HG02981 (cell line): ENCODE measurements around the gene PITRM1.
"Not testable (repeated sequence)": the region's sequence is repeated elsewhere in the genome, so short reads cannot be mapped to it uniquely, and the experiment has no call there.

ENCODE experiments used
- ATAC-seq: cut with Tn5 transposase; IDR thresholded peaks from one replicate; pipeline ENCODE4 v1.9.1; 2021; ENCODE audit warnings: mild to moderate bottlenecking, moderate library complexity; ENCODE audit not compliant: unreplicated experiment

The PITRM1 gene

DNA sequence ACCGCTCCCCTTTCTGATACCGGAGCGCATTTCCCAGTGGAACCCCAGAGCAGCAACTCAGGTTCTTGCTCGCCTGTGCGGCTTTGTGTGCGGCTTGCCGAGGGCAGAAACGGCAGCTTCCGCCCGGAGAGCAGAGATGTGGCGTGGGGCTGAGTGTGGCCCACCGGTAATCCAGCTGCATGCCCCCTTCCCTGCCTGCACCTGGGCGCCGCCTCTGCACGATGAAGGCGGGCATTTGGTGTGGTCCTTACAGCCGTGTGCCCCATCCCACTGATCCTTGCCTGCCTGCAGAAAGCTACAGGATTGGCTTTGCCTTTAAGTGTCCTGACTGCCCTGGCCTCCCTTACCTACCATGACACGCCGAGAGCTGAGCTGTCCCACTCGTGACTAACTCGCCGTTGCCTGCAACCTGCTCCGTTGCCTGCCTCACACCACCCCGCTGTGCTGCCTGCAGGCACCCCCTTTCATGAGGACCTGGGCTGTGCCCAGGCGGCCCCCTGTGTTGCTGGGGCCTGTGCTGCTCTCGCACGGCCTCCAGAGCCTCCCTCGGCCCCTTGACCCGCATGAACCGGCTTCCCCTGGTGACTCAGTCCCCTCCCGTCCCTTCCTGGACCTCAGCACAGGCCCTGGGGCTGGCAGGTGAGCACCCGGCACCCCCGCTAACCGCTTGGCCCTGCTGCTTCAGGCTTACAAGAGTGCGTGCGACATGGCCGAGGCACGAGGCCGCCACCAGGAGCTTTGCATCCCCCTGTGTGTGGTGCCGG is 48.0 kb downstream of the PITRM1 start:
- ATAC-seq, result no peak

DNA sequence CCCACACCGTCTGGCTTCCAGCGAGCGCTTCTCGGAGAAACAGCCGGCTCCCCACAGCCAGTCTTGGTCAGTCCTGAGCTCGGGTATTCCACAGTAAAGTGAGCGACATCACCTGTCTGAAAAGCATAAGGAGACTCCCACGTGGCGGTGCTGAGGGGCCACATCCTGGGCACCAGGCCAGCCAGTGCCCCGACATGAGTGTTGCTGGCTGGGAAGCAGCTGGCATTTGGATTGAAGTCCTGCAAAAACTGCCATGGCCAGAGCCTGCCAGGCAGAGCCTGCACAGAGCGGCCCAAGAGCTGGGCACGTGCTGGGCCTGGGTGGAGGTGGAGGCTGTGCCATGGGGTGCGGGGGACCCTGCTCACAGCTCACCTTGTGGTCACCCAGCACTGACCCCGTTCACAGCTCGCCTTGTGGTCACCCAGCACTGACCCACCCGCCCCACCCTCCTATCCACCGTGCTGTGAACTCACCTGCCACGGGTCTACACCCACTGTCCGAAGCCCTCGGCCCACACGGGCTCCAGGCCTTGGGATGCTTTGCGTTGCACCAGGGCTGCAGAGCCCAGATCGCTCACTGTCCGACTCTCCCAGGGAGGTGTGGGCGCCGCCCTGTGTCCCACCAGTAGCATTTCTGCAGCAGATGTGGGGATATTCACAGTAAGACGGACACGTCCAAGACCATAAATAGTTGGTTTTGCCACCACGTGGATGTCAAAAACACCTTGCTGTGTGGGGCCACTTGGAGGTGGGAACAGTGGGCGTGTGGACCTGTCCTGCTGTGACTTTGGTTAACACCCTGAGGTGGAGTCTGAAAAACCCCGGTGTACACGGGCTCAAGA is 48.8 kb downstream of the PITRM1 start:
- no peak for ATAC-seq

DNA sequence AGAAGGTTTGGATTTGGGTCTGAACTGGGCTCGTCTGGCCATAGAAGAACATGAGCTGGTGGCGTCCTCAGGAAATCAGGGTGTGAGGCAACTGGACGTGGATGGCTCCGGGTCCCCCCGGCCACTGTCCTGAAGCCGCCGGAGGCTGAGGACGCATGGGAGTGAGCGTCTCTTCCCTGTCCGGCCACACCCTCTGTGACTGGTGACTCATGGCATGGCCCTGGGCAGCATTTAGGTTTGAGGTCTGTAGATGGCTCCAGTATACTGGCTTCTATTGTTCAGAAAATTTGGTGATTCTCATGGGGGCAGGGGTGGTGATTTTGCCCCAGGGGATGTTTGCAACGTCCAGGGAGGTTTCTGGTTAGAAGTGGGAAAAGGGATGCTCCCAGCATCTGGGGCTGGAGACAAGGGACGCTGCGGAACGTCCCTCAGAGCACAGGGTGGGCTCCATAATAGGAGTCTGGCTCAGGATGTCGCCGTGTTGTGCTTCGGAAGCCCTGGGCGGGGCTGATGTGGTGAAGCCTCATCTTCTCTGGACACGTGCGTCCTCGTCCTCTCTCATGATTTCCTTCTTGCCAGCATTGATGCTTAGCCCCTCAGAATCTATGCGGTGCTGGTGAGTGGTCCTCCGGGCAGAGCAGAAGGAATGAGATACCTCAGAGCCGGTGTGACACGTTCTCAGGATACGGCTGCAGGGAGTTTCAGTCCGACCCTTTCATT is 49.9 kb downstream of the PITRM1 start:
- no peak for ATAC-seq

DNA sequence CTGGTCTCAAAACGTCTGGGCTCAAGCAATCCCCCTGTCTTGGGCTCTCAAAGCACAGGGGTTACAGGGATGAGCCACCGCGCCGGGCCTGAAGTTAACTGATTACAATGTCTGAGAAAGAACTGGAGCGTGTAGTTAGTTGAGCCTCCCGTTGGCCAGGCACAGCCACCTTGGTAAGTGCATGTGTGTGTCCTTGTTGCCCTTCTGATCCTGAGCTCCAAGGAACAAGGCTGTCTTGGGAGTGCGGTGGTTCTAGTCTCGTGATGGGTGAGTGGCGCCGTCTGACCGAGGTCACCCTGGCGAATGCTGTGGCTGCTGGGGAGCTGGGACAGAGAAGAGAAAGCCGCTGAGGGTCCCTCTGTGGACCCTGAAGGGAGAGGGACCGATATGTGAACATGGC is 50.5 kb downstream of the PITRM1 start:
- no peak for ATAC-seq

DNA sequence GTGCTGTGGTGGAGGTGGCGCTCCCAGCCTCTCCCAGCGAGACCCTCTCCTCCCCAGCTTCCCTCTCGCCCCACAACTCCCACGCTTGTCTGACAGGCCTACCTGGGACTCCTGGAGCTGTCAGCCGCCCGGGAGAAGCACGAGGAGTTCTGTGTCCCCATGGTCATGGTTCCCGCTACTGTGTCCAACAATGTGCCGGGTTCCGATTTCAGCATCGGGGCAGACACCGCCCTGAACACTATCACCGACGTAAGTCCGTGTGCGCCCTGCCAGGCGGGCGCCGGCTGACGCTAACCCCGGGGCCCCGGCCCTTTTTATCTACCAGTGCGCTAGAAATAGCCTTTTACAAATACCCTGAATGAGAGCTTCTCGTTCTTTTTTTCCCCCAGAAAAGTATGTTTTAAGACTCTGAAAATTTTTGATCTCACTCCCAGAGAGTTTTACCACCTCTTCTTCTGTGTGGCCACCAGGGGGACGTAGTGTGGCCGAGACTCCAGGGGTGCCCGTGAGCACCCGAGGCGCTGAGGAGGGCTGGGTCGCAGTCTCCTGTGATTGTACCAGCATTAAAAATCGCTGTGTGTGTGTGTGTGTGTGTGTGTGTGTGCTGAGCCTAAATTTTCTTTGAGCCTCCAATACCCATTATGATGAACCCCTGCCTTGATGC is 52.7 kb downstream of the PITRM1 start:
- ATAC-seq, result no peak

DNA sequence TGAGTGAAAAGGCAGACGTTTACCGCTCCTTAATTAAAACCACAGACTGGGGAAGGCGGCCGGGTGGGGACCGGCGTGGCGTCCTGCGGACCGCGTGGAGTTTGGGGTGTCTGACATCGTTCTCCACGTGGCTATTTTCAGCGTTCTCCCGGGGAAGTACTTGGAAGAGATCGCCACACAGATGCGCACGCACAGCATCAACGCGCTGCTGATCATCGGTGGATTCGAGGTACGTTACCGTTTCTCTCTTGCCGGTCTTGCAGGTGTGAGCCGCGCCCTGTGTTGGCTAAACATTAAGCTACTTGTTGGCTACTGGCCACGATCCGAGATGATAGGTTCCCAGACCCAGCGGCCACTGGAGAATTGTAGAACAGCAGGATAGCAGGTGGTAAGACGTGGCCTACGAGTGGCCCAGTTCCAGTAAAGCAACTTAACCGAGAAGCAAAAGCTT is 53.9 kb downstream of the PITRM1 start:
- ATAC-seq, result no peak

DNA sequence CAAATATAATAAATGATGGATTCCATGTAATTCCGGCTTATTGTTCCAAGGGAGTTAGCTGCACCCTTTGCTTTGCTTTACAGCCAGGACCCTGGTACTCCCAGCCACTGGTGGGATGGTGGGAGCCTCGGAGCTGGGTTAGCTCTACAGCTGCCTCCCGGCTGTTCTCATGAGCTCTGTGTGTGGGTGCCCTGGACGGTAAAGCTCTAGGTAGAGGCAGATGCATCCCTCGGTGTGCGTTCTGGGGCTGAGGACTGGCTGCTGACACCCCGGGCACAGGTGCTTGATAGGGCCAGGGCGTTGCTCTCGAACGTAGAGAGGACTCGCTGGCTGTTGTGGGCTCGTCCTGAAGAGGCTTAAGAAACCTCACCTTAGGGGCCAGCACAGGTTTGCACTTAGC is 55.1 kb downstream of the PITRM1 start:
- no peak for ATAC-seq

DNA sequence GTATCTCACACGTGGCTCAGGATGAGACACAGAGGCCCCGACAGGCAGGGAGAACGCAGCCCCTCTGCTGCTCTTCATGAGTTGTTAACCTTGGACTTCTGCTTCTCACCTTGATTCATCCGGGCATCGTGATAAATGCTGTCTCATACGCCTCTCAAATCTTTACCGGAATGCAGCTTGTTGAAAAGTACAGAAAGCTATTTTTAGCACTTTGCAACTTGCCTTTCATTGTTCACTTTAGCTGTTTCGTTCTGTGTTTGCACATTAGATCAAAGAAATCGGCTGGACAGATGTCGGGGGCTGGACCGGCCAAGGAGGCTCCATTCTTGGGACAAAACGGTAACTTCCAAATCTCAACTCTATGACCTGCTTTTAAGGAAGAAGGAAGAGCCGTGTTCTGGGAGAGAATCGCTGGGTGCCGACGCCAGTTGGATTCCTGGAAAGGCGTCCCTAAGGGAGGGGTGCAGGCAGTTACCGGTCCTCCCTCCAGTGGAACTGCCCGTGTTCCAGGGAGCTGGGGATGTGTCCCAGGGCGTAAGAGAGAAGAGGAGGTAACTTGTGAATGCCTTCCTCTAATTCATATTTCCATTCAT is 56.0 kb downstream of the PITRM1 start:
- no peak for ATAC-seq

DNA sequence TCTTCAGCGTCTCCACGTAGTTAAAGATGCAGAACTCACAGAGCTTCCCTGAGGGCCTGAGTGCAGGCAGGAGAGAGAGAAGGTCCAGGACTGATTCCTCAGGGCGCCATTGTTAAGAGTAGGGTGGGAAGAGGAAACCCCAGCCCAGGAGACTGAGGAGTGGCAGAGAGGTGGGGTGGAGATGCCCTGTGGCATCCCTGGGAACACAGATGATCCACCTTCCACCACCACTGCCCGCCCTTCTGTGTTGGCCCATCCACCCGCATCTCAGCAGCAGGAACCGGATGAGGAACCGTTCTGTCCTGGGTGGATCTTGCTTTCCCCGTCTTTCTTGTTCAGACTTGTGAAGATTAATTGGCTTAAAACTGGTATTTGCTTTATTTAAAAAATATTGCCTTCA is 56.9 kb downstream of the PITRM1 start:
- no peak for ATAC-seq

DNA sequence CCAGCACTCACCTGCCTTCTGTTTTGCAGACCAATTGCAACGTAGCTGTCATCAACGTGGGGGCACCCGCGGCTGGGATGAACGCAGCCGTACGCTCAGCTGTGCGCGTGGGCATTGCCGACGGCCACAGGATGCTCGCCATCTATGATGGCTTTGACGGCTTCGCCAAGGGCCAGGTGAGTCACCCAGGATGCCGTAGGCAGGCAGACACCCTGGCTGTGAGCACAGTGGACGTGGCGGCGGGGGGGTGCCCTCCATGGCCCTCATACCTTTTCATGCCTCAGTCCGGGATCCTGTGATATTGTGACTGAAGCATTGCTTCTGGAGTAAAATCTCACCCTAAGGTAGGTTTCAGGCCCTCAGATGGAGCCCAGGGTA is 59.2 kb downstream of the PITRM1 start:
- no peak for ATAC-seq

DNA sequence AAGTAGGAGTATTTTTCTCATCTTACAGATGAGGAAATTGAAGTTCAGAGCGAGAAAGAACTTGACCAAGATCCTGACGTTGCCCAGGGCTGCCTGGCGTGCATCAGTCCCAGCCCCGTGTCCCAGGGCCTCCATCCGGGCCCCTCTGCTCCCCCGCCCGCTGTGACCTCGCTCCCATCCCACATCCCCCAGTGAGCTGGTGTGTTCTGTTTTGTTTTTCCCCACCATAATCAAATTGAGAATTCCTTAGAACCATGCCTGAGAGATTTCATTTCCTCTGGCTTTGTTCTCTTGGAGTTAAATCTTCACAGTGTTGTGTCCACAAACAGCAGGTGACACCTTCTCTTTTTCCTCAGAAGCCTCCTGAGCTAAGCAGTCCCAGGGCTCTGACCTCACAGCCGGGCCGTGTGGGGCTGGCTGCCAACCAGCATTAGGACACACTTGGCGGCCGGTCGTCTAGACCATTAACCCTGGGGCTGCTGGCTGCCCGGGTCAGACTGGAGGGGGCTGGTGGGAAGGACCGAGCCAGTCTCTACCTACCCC is 60.9 kb downstream of the PITRM1 start:
- no peak for ATAC-seq

DNA sequence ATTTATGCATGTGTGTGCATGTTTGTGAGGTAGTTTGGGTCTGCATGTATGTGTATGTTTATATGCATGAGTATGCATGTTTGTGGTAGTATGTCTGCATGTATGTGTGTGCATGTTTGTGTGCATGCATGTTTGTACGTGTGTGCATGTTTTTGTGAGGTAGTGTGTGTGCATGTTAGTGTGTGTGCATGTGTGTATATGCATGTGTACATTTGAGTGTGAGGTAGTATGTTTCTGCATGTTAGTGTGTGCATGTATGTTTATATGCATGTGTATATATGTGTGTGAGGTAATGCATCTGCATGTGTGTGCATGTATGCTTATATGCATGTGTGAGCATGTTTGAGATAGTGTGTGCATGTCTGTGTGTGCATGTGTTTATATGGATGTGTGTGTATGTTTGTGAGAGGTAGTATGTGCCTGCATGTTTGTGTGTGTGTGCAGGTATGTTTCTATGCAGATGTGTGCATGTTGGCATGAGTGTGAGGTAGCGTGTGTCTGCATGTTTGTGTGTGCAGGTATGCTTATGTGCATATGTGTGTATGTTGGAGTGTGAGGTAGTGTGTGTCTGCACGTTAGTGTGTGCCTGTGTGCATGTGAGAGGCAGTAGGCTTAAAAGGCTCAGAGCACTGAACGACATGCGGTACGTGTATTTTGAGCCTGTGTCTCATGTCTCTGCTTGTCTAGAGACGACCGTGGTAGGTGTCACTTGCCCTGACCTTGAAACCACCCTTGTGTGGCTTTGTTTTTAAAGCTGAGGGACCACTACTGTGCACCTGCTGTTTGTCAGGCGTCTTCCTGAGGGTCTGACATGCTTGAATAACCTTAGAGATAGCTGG is 61.6 kb downstream of the PITRM1 start:
- no peak for ATAC-seq

DNA sequence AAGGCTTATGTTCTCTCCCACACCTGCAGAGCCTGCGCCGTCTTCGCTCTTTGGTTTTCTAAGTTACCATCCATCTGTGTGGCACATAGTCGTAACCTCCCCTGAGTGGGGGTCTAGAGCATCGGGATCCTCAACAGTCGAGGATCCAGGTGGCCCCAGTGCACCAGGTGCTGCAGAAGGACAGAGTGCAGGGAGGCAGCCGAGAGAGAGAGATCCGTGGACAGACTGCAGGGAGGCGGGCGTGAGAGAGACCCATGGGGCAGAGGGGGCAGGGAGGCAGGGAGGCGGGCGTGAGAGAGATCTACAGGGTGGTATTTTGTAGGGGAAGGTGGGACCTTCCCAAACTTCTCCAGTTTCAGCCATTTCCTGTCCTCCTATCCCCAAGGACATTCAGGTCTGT is 62.9 kb downstream of the PITRM1 start:
- ATAC-seq, result no peak

DNA sequence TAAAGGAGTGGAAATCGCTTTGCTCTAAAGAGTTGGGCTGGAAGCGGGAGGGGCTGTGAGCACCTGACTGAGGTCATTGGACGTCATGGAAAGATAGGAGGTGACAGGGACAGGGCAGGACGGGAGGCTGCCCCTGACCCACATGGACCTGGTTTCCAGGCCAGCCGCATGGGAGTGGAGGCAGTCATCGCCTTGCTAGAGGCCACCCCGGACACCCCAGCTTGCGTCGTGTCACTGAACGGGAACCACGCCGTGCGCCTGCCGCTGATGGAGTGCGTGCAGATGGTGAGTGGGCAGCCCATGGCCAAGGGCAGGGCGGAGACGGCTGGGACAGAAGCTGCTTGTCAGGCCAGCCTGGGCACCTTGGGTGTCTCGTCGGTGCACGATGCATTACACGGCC is 63.4 kb downstream of the PITRM1 start:
- no peak for ATAC-seq

DNA sequence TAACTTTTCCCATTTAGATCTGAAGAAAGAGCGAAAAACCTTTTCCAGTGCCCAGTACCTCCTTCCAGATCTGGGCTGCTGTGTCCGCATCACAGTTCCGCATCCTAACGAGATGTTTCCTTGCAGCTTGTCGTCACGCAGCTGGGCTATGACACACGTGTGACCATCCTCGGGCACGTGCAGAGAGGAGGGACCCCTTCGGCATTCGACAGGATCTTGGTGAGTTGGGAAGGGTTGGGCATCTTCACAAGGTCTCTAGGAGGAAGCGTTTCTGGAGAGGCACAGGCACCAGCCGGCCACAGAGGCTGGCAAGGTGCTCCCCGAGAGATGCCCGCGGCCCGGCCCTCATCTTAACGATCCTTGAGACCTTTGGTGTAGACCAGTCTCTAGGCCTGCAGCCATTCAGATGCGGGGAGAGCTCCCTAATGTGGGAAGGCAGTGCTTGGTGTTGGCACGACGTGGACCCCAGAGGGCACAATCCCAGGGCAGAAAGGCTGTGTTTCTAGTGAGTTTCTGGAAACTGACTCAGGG is 63.9 kb downstream of the PITRM1 start:
- ATAC-seq, result no peak

DNA sequence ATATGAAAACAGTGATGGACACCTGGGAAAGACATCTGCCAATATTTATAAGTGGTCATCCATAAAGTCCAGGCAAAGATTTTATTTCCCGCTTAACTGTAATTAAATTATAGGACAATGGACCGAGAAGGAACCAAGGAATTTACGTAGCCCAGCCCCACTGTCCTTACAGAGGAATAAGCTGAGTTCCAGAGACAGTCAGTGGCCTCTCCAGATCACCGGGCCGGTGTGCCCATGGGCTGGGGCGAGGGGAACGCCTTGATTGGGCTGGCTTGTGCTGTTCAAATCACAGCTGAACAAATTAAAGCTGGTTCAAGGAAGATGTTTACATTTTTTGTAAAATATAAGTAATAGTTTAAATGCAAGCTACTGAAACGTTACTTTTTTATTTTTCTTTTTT is 64.5 kb downstream of the PITRM1 start:
- no peak for ATAC-seq

DNA sequence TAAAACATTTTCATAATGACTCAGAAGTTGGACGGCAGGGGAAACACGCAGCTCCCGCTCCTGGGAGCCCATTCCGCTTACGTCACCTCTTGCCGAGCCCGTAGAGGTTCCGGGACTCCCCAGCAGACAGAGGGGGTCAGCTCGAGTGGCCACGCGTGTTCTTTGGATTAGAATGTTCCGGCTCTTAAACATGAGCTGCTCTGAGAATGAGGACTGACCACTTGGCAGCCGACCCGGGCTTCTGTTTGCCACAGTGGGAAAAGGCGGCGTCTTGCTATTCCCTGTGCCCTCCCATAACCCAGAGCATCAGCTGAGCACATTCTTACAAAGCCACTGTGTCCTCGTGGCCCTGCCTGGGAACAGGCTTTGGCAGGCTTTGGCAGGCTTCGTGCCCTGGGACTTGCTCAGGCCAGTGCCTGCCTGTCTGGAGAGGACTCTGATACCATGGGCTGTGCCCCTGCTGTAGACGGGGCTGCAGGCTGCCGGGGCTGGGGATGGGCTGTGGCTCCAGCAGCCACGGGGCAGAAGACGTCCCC is 65.1 kb downstream of the PITRM1 start:
- no peak for ATAC-seq

DNA sequence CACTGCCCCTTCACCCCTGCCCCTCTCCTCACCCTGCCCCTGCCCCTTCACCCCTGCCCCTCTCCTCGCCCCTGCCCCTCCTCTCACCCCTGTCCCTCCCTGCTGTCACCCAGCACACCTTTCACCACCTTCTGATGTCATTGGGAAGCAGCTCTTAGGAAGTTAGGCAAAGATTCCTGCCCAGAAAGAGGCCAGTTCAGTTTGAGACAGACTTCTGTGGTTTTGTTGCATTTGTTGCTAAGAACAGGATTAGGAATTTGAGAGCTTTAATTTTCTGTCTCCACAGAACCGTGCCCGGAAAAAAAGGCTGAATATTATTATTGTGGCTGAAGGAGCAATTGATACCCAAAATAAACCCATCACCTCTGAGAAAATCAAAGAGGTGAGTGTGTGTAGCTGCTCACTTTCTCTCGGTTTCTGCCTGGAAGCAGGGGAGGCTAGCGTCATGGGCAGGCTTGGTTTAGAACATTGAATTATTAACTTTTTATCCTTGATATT is 65.6 kb downstream of the PITRM1 start:
- ATAC-seq, result no peak

DNA sequence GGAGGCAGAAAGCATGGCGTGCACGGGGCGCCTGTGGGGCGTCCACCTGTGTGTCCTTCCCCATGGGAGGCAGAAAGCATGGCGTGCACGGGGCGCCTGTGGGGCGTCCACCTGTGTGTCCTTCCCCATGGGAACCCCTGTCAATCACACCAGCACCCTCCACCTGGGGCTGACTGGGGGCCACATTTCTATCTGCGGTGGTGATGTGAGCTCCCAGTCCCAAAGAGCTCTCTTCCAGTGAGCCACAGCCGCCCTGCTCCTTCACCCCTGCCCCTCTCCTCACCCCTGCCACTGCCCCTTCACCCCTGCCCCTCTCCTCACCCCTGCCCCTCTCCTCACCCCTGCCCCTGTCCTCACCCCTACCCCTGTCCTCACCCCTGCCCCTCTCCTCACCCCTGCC is 66.3 kb downstream of the PITRM1 start:
- ATAC-seq, result not testable (repeated sequence)
